NT2/D1 (cell line): ENCODE results near the gene CCDC89.

ENCODE experiments used
- SUZ12 ChIP-seq: IDR thresholded peaks from 2 replicates; pipeline ENCODE4 v1.6.1; 2011; ENCODE audit not compliant: insufficient read length, insufficient read depth; ENCODE audit errors: extremely low read depth
- YY1 ChIP-seq: IDR thresholded peaks from 2 replicates; pipeline ENCODE4 v1.6.1; 2011; ENCODE audit not compliant: insufficient read length, insufficient read depth
- ZNF274 ChIP-seq: IDR thresholded peaks from 2 replicates; pipeline ENCODE4 v1.6.1; 2011; ENCODE audit warnings: mild to moderate bottlenecking, low read depth, low read length

DNA sequence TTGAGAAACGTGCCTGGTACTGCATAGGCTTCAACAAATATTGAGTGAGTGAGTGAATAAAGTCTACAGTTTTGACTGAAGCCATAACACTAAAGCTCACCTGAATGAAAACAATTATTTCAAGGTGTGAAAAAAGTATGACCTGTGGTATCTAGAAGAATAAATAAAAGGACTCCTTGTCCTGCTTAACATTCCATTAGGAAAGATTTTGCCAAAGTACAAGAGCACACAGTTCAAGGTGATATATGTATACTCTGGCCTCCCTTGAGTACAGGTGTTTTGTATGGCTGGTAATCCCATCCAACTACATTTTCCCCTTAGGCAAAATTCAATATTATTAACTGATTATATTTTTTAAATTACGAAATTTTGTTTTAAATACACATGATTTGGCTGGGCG lies 19.3 kb downstream of the CCDC89 start:
- TF ChIP-seq ZNF274: no peak
- no peak for TF ChIP-seq SUZ12
- TF ChIP-seq YY1: no peak
